HEK293 (cell line): ENCODE data around the gene MYOT.

Experiments used
- CTCF ChIA-PET: fragments of 350-600 bp; formaldehyde crosslinking; extraction: SDS; loops from one replicate; lab custom pipeline; 2021; ENCODE audit warnings: antibody characterized with exemption; lab: Yijun Ruan, JAX
- POLR2A ChIA-PET: fragments of 300-600 bp; formaldehyde crosslinking; extraction: SDS; loops from one replicate; lab custom pipeline; 2020; ENCODE audit warnings: antibody characterized with exemption, inconsistent platforms; lab: Yijun Ruan, JAX
- H3K27ac ChIP-seq: fragments of 200-500 bp; sonication (Bioruptor generic); 2 replicates; pipeline ENCODE4 v1.5.1; 2014; ENCODE audit warnings: low read depth, low read length, control low read depth, inconsistent platforms; ENCODE audit errors: extremely low read depth
- H3K36me3 ChIP-seq, 2 experiments: fragments of 200-500 bp in 1 of 2; sonication (Bioruptor generic) in 1 of 2; 1 replicate in 1 of 2; 2 replicates in 1 of 2; pipeline ENCODE4 v1.5.1; 2014 to 2017; ENCODE audit warnings: inconsistent platforms in 2 of 2, low read length in 2 of 2; ENCODE audit not compliant: control insufficient read depth in 2 of 2, insufficient read depth in 1 of 2
- H3K4me1 ChIP-seq: fragments of 200-500 bp; sonication (Bioruptor generic); 2 replicates; pipeline ENCODE4 v1.5.1; 2014; ENCODE audit warnings: mild to moderate bottlenecking, low read length, inconsistent platforms; ENCODE audit not compliant: control insufficient read depth, insufficient read depth
- H3K4me3 ChIP-seq: 2 replicates; pipeline ENCODE4 v1.5.1; 2011; ENCODE audit warnings: low read depth, mild to moderate bottlenecking, control low read depth, low read length, moderate library complexity
- H3K9me3 ChIP-seq: fragments of 200-500 bp; sonication (Bioruptor generic); 2 replicates; pipeline ENCODE4 v1.5.1; 2014; ENCODE audit warnings: low read depth, low read length, inconsistent platforms; ENCODE audit not compliant: control insufficient read depth, insufficient read depth
- HIC1 ChIP-seq: fragments of 450-650 bp; formaldehyde crosslinking; IDR thresholded peaks from 2 replicates; pipeline ENCODE4 v1.5.1; 2016; ENCODE audit warnings: missing biosample characterization, missing genetic modification characterization
- KLF1 ChIP-seq: fragments of 450-650 bp; formaldehyde crosslinking; IDR thresholded peaks from 2 replicates; pipeline ENCODE4 v1.5.1; 2016; ENCODE audit warnings: missing biosample characterization, missing genetic modification characterization
- SP2 ChIP-seq: fragments of 450-650 bp; formaldehyde crosslinking; IDR thresholded peaks from 2 replicates; pipeline ENCODE4 v1.5.1; 2016; ENCODE audit warnings: missing biosample characterization, missing genetic modification characterization
- SP7 ChIP-seq: fragments of 450-650 bp; formaldehyde crosslinking; IDR thresholded peaks from 2 replicates; pipeline ENCODE4 v1.5.1; 2016; ENCODE audit warnings: missing biosample characterization, missing genetic modification characterization
- ZBTB49 ChIP-seq: fragments of 450-650 bp; formaldehyde crosslinking; IDR thresholded peaks from 2 replicates; pipeline ENCODE4 v1.5.1; 2016; ENCODE audit warnings: missing biosample characterization, missing genetic modification characterization, low read depth
- ZNF10 ChIP-seq: fragments of 450-650 bp; formaldehyde crosslinking; IDR thresholded peaks from 2 replicates; pipeline ENCODE4 v1.5.1; 2017; ENCODE audit warnings: missing biosample characterization, missing genetic modification characterization
- ZNF112 ChIP-seq: fragments of 450-650 bp; formaldehyde crosslinking; IDR thresholded peaks from 2 replicates; pipeline ENCODE4 v1.5.0; 2017; ENCODE audit warnings: missing biosample characterization, missing genetic modification characterization
- ZNF184 ChIP-seq: fragments of 450-650 bp; IDR thresholded peaks from 2 replicates; pipeline ENCODE4 v1.5.1; 2018; ENCODE audit warnings: missing biosample characterization, mild to moderate bottlenecking, missing genetic modification characterization
- ZNF391 ChIP-seq: fragments of 450-650 bp; formaldehyde crosslinking; IDR thresholded peaks from 2 replicates; pipeline ENCODE4 v1.5.1; 2016; ENCODE audit warnings: low read depth, missing biosample characterization, missing genetic modification characterization, borderline replicate concordance
- ZNF580 ChIP-seq: fragments of 450-650 bp; formaldehyde crosslinking; IDR thresholded peaks from 2 replicates; pipeline ENCODE4 v1.5.1; 2016; ENCODE audit warnings: missing biosample characterization, missing genetic modification characterization
- ZSCAN18 ChIP-seq: fragments of 450-650 bp; formaldehyde crosslinking; IDR thresholded peaks from 2 replicates; pipeline ENCODE4 v1.5.1; 2016; ENCODE audit warnings: missing biosample characterization, missing genetic modification characterization

Gene MYOT

GRCh38 chr5:137933491-137933911 is 65.8 kb downstream of the MYOT start (continued):
- TF ChIP-seq ZNF580 (tag by site-specific recombination), result 0 out of 2 replicates have a peak, but pooled peaks have one; percentile 31
- TF ChIP-seq KLF1 (tag by site-specific recombination), result no peak
- no peak for TF ChIP-seq ZNF391 (tag by site-specific recombination)
- 0 out of 2 replicates have a peak, but pooled peaks have one; percentile 48 for TF ChIP-seq ZNF10 (tag by site-specific recombination)
- no peak for TF ChIP-seq SP2 (tag by site-specific recombination)
- TF ChIP-seq, all 188 proteins: peak for 10

- CTCF ChIA-PET, result interaction anchor here (0.6 to 1.8 kb wide), 6 partner anchors 8 to 416 kb away, joined by 3 to 8 read pairs (median 4); no protein-coding TSS in a partner anchor
- Histone ChIP-seq H3K9me3 (no peaks in the 10 kb centered on the region), H3K36me3 (peaks cover 20 to 37% of the 10 kb centered on the region in 2 experiments; a peak in 2 of 3 replicates), H3K4me3 (no peak overlapping the region), H3K4me1 (no peaks in the 10 kb centered on the region), H3K27ac (no peak overlapping the region)
- TF ChIP-seq ZNF112 (tag by site-specific recombination) (no peak), SP7 (peak; percentile 97)
- POLR2A ChIA-PET, result interaction anchor here (1.1 kb wide), 1 partner anchor 20 kb away, joined by 3 read pairs; no protein-coding TSS in a partner anchor
Observed at GRCh38 chr5:137935190-137935589, 67.5 kb downstream of the MYOT start.

- TF ChIP-seq ZSCAN18 (tag by site-specific recombination) (no peak), ZNF184 (tag by site-specific recombination) (no peak), HIC1 (tag by site-specific recombination) (no peak), ZBTB49 (tag by site-specific recombination) (no peak)
- H3K9me3 ChIP-seq, result no peaks in the 10 kb centered on the region
- H3K4me3 ChIP-seq, result no peak overlapping the region
- POLR2A ChIA-PET, result interaction anchor here (1.1 kb wide), 1 partner anchor 19 kb away, joined by 3 read pairs; no protein-coding TSS in a partner anchor
- CTCF ChIA-PET, result interaction anchor here (0.9 to 1.8 kb wide), 5 partner anchors 9 to 157 kb away, joined by 3 to 8 read pairs (median 4); no protein-coding TSS in a partner anchor
- no peaks in the 10 kb centered on the region for H3K4me1 ChIP-seq
- H3K36me3 ChIP-seq, result peaks cover 21 to 42% of the 10 kb centered on the region in 2 experiments
- H3K27ac ChIP-seq, result no peak overlapping the region
Observed at GRCh38 chr5:137935694-137936093, 68.0 kb downstream of the MYOT start.
